Activated CD4-positive, alpha-beta T cell treated with anti-CD3 and anti-CD28 coated beads, Interleukin-2, amount 10 ng/mL, durations not matched to agents 7 days and 5 days (primary cell): ENCODE data around the gene FSIP1. TPM values are rescaled to one million over a fixed set of nuclear protein-coding genes. Genes with fewer than 3 reads are reported as not detected.

Source experiments
- CTCF ChIA-PET: fragments of 350-600 bp; sonication (Branson Sonifier 250); formaldehyde crosslinking; loops from one replicate; lab custom pipeline; 2021; ENCODE audit warnings: antibody characterized with exemption; lab: Charles Lee
- POLR2A ChIA-PET: fragments of 350-600 bp; sonication (Branson Sonifier 250); formaldehyde crosslinking; loops from one replicate; lab custom pipeline; 2021; ENCODE audit warnings: antibody characterized with exemption; lab: Charles Lee
- DNase-seq: peaks from one replicate; pipeline ENCODE4 v3.0.0-alpha.2; 2020
- H3K27ac Mint-ChIP-seq: one replicate; pipeline ENCODE4 v1.8.0; 2021; ENCODE audit warnings: mild to moderate bottlenecking, moderate library complexity, mixed read lengths
- H3K27me3 Mint-ChIP-seq: one replicate; pipeline ENCODE4 v1.8.0; 2021; ENCODE audit warnings: mixed read lengths
- H3K36me3 Mint-ChIP-seq: one replicate; pipeline ENCODE4 v1.8.0; 2021; ENCODE audit warnings: low read depth, mixed read lengths
- H3K4me1 Mint-ChIP-seq: one replicate; pipeline ENCODE4 v1.8.0; 2021; ENCODE audit warnings: mixed read lengths
- H3K4me3 Mint-ChIP-seq: one replicate; pipeline ENCODE4 v1.8.0; 2021; ENCODE audit warnings: mild to moderate bottlenecking, moderate library complexity, mixed read lengths
- H3K9me3 Mint-ChIP-seq: one replicate; pipeline ENCODE4 v1.8.0; 2021; ENCODE audit warnings: mixed read lengths
- total RNA-seq, 2 experiments: library from RNA; stranded (reverse); gene quantifications; one replicate each; pipeline ENCODE4 v1.2.3, GENCODE V29; 2021

The FSIP1 gene
- total RNA-seq, 2 experiments from 2014 or later: 0.30 to 0.48 TPM

DNA sequence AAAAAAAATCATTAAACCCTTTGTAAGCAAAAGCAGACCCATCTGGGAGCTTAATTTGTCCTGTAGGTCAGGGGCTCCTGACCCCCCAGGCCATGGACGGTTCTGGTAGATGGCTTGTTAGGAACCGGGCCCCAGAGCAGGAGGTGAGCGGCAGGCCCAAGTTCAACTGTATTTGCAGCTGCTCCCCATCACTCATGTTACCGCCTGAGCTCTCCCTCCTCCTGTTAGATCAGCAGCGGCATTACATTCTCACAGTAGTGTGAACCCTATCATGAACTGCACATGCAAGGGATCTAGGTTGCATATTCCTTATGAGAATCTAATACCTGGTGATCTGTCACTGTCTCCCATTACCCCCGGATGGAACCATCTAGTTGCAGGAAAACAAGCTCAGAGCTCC, 60.7 kb downstream of the FSIP1 start:
- H3K27me3 Mint-ChIP-seq: peaks cover 3% of the 10 kb centered on the region
- H3K27ac Mint-ChIP-seq: no peak overlapping the region
- H3K4me3 Mint-ChIP-seq: no peak overlapping the region
- H3K9me3 Mint-ChIP-seq: no peaks in the 10 kb centered on the region
- H3K36me3 Mint-ChIP-seq: no peaks in the 10 kb centered on the region
- peaks cover 7% of the 10 kb centered on the region for H3K4me1 Mint-ChIP-seq
- DNase-seq: no peak
- CTCF ChIA-PET: no interaction called here
- POLR2A ChIA-PET: no interaction called here

DNA sequence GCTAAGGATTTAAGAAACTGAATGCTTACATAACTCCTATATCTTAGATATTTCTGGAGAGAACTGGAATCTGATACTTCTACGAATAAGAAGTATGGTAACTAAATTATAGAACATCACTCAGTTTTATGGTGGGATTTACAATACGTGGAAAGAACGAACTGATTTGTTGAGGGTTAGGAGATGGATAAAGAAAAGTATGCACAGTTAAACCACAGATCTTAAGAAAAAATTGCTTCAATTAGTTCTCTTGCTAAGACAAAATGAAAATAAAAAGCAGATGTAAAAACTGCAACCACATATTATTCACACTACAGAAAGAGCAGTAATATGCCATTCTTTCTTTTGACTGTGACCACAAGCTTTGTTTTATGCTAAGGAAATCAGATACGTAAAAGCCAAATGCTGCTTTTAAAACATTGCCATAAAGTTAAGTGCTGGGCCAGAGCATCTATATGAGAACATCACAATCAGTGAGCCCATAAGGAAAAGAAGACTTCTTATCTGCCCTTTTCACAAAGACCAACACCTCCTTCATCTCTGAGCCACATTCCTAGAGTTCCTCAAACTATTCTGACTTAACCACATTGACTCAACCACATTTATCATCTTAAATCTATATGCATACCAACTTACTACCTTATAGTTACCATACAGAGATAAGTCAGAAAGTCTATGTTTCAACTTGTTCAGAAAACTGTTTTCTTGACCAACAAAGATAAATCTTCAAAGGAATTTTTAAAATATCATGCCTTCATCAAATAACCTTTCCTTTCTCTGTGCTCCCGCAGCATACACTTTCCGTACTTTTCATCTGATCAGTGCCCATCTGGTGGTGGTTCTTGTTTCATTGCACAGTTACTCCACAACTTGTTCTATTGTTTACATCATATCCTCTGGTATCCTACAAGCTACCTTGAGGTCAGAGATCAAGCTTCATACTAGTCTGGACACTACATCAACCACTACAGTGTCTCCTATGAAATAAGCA, 61.7 kb downstream of the FSIP1 start:
- ChIA-PET POLR2A (no interaction called here), CTCF (no interaction called here)
- no peaks in the 10 kb centered on the region for H3K36me3 Mint-ChIP-seq
- H3K4me3 Mint-ChIP-seq: no peak overlapping the region
- no peaks in the 10 kb centered on the region for H3K9me3 Mint-ChIP-seq
- DNase-seq: no peak
- peaks cover 3% of the 10 kb centered on the region for H3K27me3 Mint-ChIP-seq
- H3K27ac Mint-ChIP-seq: no peak overlapping the region
- peaks cover 7% of the 10 kb centered on the region for H3K4me1 Mint-ChIP-seq

DNA sequence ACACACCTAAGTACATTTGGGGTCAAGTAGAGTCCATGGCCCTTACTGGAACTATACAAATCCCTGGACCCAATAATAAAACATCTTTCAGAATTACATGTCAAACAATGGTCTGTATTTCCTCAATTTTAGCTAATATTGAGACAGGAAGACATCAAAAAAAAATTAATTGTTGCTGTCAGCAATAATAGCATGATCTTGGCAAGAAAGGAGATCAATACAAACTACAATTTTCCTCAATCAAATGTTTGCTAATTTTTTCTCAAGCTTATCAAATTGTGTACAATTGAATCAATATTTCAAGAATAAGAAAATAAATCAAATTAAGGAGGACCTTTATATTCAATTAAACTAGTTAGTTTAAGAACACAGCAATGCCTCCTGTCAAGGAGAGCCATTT, 62.6 kb downstream of the FSIP1 start:
- Mint-ChIP-seq H3K9me3 (no peaks in the 10 kb centered on the region), H3K27me3 (peaks cover 3% of the 10 kb centered on the region), H3K36me3 (no peaks in the 10 kb centered on the region), H3K4me3 (no peak overlapping the region), H3K4me1 (peaks cover 7% of the 10 kb centered on the region), H3K27ac (no peak overlapping the region)
- DNase-seq: no peak
- POLR2A ChIA-PET: no interaction called here
- CTCF ChIA-PET: interaction anchor here (0.6 kb wide), 1 partner anchor 454 kb away, joined by 3 read pairs; no protein-coding TSS in a partner anchor

DNA sequence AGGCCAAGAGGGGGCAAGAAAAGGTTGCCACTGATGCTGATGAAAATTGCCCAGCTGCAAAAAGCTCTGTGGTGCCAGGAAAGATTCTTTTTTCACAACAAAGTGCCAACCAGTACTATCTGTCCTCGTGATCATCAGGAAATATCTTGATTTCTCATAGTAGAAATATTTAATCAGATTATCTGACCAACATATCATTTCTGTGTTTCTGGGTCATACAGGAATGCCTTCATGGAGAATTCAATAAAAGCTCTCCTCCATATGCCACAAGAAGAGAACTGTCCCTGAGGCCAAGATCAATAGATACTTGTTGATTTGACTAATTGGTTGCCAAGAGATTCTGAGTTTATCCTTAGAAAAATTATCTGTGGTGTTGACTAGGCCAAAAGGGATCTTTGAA, 63.5 kb downstream of the FSIP1 start:
- Mint-ChIP-seq H3K4me1 (peaks cover 7% of the 10 kb centered on the region), H3K36me3 (no peaks in the 10 kb centered on the region), H3K27ac (no peak overlapping the region), H3K27me3 (peaks cover 3% of the 10 kb centered on the region), H3K9me3 (no peaks in the 10 kb centered on the region), H3K4me3 (no peak overlapping the region)
- ChIA-PET CTCF (interaction anchor here (0.6 kb wide), 1 partner anchor 522 kb away, joined by 5 read pairs; no protein-coding TSS in a partner anchor), POLR2A (no interaction called here)
- no peak for DNase-seq

DNA sequence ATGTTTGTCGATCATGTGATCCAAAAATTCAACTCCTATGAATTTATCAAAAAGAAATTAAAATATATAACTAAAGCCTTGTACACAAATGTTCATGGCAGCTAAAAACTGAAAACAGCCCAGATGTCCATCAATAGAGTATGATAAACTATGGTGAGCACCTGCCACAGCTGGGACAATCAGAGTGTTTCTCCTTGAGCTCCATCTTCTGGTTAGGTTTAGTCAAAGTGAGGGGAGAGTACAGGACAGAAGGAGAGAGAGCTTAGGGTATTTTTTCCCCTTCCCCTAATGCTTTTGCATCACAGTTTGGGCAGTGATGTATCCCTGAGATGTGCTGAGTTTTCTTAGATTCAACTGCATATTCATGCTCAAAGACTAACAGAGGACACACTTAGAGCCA, 65.5 kb downstream of the FSIP1 start:
- no peaks in the 10 kb centered on the region for H3K9me3 Mint-ChIP-seq
- ChIA-PET CTCF (interaction anchor here (1.1 kb wide), 1 partner anchor 58 kb away, joined by 3 read pairs; no protein-coding TSS in a partner anchor), POLR2A (no interaction called here)
- H3K4me3 Mint-ChIP-seq: no peak overlapping the region
- no peak overlapping the region for H3K27ac Mint-ChIP-seq
- no peaks in the 10 kb centered on the region for H3K27me3 Mint-ChIP-seq
- no peaks in the 10 kb centered on the region for H3K36me3 Mint-ChIP-seq
- no peak for DNase-seq
- peaks cover 7% of the 10 kb centered on the region for H3K4me1 Mint-ChIP-seq

DNA sequence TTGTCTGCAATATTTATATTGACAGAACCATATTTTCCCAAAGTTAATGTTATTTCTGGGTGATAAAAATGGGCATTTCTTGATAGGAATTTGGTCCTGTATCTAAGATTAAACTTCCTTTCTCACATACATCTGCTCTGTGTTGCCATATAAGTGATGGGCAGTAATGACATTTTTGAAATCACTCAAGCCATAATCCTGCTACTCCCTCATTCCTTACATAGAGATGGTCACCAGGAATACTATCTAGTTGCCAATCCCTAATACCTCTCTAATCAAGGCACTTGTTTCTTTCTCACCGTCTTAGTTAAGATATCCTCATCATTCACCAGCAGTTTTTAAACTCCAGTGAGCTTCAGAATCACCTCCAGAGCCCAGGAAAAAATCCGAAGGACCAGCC, 68.4 kb downstream of the FSIP1 start:
- no peaks in the 10 kb centered on the region for H3K4me1 Mint-ChIP-seq
- DNase-seq: no peak
- no peaks in the 10 kb centered on the region for H3K27me3 Mint-ChIP-seq
- no peak overlapping the region for H3K27ac Mint-ChIP-seq
- no peaks in the 10 kb centered on the region for H3K36me3 Mint-ChIP-seq
- ChIA-PET CTCF (no interaction called here), POLR2A (no interaction called here)
- H3K4me3 Mint-ChIP-seq: no peak overlapping the region
- H3K9me3 Mint-ChIP-seq: no peaks in the 10 kb centered on the region

DNA sequence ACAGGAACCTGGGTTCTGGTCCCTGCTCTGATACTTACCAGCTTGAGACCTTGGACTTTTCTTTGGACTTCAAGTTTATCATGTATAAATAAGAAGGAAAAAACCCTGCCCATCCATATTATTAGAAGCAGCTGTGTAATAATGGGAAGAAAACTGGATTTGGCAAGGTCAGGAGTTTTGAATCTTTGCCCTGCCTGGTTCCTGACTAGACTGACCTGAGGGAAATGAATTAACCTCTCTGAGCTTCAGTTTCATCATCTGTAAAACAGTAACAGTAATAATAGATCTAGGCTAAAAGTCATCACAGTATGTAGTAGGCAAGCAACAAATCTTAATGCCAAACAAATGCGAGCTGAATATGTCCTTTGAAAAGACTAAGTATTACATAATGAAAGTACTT, 68.8 kb downstream of the FSIP1 start:
- CTCF ChIA-PET: no interaction called here
- H3K27ac Mint-ChIP-seq: no peak overlapping the region
- H3K9me3 Mint-ChIP-seq: no peaks in the 10 kb centered on the region
- POLR2A ChIA-PET: no interaction called here
- no peaks in the 10 kb centered on the region for H3K36me3 Mint-ChIP-seq
- no peak overlapping the region for H3K4me3 Mint-ChIP-seq
- no peak for DNase-seq
- H3K27me3 Mint-ChIP-seq: no peaks in the 10 kb centered on the region
- H3K4me1 Mint-ChIP-seq: no peaks in the 10 kb centered on the region

DNA sequence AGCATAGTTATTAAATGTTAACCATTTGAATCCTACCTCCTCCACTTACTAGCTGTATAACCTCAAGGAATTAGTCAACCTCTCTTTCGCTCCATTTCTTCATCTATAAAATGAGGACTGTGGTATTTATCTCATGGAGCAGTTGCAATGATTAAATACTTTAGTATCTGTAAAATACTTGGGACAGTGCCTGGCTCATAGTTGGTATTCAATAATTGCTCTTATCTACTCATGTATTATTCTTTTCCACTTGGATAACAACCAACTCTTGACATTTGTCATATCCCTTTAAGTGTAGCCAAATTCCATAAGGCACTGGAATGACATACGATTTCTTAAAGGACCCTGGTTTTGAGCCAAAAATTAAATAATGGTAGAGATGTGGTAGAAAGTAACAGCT, 72.0 kb downstream of the FSIP1 start:
- Mint-ChIP-seq H3K27ac (no peak overlapping the region), H3K9me3 (no peaks in the 10 kb centered on the region), H3K27me3 (no peaks in the 10 kb centered on the region), H3K4me1 (no peaks in the 10 kb centered on the region), H3K4me3 (no peak overlapping the region), H3K36me3 (no peaks in the 10 kb centered on the region)
- POLR2A ChIA-PET: no interaction called here
- CTCF ChIA-PET: no interaction called here
- no peak for DNase-seq

DNA sequence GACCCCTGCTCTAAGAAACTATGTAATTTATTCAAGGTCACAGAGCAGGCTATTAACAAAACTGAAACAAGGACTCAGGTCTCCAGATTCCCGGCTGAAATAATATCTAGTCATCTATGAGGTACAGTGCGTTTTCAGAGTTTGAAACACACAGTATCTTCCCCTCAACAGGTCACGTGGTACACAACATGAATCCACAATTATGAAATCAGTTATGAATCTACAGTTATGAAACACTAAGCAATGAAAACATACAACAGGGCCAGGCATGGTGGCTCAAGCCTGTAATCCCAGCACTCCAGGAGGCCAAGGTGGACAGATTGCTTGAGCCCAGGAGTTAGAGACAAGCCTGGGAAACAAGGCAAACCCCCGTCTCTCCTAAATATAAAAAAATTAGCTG, 72.7 kb downstream of the FSIP1 start:
- H3K4me1 Mint-ChIP-seq: no peaks in the 10 kb centered on the region
- POLR2A ChIA-PET: no interaction called here
- H3K4me3 Mint-ChIP-seq: no peak overlapping the region
- no peak overlapping the region for H3K27ac Mint-ChIP-seq
- H3K36me3 Mint-ChIP-seq: no peaks in the 10 kb centered on the region
- no peaks in the 10 kb centered on the region for H3K27me3 Mint-ChIP-seq
- no peak for DNase-seq
- no peaks in the 10 kb centered on the region for H3K9me3 Mint-ChIP-seq
- CTCF ChIA-PET: no interaction called here

DNA sequence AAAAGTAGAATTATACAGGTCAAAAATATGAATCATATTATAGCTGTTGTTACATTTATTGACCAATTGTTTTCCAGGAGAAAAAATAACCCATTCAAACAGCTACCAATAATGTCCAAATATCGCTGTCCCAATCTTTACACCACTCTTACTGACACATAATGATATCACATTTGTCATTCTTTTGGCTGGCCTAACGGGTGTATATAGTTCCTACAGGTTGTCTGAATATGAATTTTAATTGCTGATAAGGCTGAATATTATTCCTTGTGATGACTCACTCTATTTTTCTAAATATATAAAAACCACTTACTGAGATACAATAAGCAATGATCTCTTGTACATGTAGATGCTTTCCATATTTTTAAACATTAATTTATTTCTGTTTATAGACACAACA, 76.4 kb downstream of the FSIP1 start:
- no peaks in the 10 kb centered on the region for H3K27me3 Mint-ChIP-seq
- no peak for DNase-seq
- H3K36me3 Mint-ChIP-seq: no peaks in the 10 kb centered on the region
- POLR2A ChIA-PET: no interaction called here
- no peaks in the 10 kb centered on the region for H3K9me3 Mint-ChIP-seq
- CTCF ChIA-PET: no interaction called here
- H3K27ac Mint-ChIP-seq: no peak overlapping the region
- H3K4me1 Mint-ChIP-seq: peaks cover 2% of the 10 kb centered on the region
- no peak overlapping the region for H3K4me3 Mint-ChIP-seq

DNA sequence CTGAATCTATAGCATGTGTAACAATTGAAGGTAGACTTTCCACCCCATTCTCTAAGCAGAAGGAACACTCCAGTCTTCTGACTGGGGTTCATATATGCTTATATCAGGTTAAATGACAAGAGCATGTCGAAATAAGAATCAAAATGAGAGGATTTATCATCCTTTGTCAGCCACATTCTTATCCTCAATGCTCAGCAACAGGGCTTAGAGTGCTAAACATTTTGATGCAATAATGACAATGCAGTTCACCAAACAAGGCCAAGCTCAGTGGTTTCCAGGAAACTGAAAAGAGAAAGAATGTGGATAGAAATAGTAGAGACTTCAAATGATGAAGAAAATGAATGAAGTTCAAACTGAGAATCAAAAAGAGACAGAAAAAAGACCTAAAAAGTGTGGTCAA, 78.0 kb downstream of the FSIP1 start:
- Mint-ChIP-seq H3K4me3 (no peak overlapping the region), H3K4me1 (peaks cover 2% of the 10 kb centered on the region), H3K27me3 (no peaks in the 10 kb centered on the region), H3K36me3 (no peaks in the 10 kb centered on the region), H3K9me3 (no peaks in the 10 kb centered on the region), H3K27ac (no peak overlapping the region)
- DNase-seq: no peak
- ChIA-PET CTCF (interaction anchor here (0.6 kb wide), 1 partner anchor 121 kb away, joined by 3 read pairs; no protein-coding TSS in a partner anchor), POLR2A (no interaction called here)

DNA sequence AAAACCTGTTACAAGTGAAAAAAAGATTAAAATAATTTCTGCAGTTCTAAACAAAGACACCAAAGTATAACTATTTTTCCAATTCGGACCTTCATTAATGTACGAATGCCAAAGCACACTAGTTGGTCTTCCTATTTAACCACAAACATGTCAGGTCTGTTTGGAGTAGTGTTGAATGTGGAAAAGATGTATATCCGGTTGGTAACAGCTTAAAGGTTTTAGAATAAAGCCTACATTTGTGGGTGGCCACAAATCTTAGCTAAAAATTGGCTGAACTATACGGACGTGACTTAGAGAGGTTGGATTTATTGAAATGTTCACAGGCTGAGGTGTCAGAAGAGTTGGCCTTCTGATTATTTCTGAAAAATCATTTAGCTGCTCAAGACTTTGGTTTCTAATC, 78.4 kb downstream of the FSIP1 start:
- H3K4me3 Mint-ChIP-seq: no peak overlapping the region
- peaks cover 2% of the 10 kb centered on the region for H3K4me1 Mint-ChIP-seq
- H3K27me3 Mint-ChIP-seq: no peaks in the 10 kb centered on the region

DNA sequence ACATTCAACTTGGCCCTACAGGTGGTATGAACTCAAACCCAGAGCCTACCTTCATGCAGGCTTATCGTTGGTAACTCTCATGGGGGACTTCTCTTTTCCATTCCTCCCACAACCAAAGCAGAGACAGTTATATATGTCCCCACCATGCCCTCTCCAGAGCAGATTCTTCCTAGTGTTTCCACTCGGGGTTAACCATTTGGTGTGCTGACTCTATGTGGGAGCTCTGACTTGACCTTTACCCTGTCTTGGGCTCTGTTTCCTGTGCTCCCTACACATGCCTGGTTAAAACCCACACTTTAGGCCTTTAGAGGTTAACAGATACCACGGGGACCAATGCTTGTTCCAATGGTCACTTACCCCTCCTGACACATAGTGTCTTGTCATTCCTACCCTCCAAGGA, 80.7 kb downstream of the FSIP1 start:
- Mint-ChIP-seq H3K36me3 (no peaks in the 10 kb centered on the region), H3K4me1 (peaks cover 2% of the 10 kb centered on the region), H3K9me3 (no peaks in the 10 kb centered on the region), H3K27ac (no peak overlapping the region), H3K27me3 (peaks cover 3% of the 10 kb centered on the region), H3K4me3 (no peak overlapping the region)
- DNase-seq: no peak
- ChIA-PET POLR2A (no interaction called here), CTCF (no interaction called here)

More for the DNA sequence above, 78.4 kb downstream of the FSIP1 start:
- no peak for DNase-seq
- ChIA-PET CTCF (interaction anchor here (0.6 kb wide), 1 partner anchor 120 kb away, joined by 3 read pairs; no protein-coding TSS in a partner anchor), POLR2A (no interaction called here)
- H3K9me3 Mint-ChIP-seq: no peaks in the 10 kb centered on the region
- no peak overlapping the region for H3K27ac Mint-ChIP-seq
- no peaks in the 10 kb centered on the region for H3K36me3 Mint-ChIP-seq
